Stimulated activated CD8-positive, alpha-beta memory T cell treated with anti-CD3 and anti-CD28 coated beads, Interleukin-2, amount 100 ng/mL, for 1 hour (primary cell): ENCODE data around the gene ANK2.

ENCODE experiments used
- DNase-seq, 2 donors: peaks; one replicate each; pipeline ENCODE4 v3.0.0-alpha.2; 2020; ENCODE audit warnings: low read depth in 2 of 2

The ANK2 gene

DNA sequence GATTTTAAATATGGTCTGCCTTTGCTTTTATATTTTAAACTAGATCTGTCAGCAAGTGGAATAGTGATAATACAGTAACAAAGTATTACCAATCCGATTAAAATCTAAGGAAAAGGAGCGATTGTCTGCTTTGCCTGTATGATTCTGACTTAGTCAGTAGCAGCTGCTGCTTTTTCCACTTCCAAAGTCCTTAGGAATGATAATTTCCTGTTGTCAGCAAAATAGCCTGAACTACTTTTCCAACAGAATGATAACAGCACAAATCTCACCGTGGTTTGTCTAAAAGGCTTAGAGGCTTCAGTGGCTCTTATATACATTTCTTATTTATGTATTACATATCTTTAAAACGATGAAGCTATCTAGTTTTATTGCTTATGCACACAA lies 290.0 kb downstream of the ANK2 start:
- DNase-seq = no peak

DNA sequence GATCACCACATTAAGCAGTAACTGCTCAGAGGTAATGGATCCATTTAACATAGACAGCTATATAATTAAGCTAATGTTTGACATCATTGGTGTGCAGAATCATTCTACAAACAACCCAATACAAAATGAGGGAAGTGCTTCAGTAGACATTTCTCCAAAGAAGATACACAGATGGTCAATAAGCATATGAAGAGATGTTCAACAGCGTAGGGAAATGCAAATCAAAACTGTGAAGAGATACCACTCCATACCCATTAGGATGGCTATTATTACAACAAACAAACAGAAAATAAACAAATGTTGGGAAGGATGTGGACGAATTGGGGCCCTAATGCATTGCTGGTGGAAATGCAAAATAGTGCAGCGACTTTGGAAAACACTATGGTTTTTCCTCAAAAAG lies 294.6 kb downstream of the ANK2 start:
- DNase-seq = no peak

DNA sequence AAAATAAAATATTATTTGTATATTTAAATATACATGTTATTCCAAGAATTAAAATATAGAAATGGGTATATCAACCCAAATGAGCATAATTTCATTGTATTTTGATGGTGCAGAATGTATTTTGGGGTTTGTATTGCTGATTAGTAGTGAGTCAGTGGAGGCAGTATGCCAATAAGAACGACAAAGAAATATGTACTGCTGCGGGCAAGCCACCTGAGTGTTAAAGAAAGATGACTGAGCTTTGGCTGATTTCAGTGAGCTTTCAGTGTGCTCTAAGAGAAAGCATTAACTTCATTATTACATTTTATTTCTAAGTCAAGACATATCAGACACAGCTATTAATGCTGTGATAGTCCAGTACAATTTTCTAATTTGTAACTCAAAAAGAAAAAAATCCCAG lies 297.8 kb downstream of the ANK2 start:
- DNase-seq = no peak

DNA sequence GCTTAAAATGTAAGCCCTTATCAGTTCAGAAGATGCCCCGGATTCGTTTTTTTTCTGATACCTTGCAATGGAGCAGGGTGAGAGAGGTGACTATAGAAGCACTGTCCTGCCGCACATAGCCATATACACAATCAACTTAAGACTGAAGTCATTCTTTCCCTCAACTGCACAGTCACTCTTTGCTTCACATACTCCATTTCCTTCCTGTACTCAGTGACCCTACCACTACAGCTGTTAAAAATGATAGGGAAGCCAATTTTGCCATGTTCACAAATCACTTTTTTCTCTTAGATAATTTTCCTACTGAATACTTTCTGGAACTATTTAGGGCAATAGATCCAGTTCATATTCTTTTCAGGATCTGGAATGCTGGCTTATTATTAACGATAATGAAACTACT lies 300.0 kb downstream of the ANK2 start:
- DNase-seq = no peak

DNA sequence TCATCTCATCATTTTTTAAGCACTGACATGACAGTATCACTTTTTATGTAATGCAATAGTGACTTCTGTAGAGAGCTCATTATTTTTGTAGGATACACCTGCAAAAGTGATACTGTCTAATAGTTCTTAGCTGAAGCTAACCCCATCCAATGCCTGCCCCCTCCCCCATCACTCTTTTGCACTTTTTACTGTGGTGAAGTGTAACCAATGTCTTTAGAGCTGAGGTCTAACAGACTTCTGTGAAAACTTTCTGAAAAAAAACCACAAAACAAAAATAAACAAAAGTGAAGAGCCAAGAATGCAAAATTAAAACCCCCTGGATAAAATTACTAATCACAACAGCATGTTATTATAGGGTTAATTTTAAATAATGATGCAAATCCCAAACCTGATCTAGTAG lies 301.1 kb downstream of the ANK2 start:
- DNase-seq = no peak

DNA sequence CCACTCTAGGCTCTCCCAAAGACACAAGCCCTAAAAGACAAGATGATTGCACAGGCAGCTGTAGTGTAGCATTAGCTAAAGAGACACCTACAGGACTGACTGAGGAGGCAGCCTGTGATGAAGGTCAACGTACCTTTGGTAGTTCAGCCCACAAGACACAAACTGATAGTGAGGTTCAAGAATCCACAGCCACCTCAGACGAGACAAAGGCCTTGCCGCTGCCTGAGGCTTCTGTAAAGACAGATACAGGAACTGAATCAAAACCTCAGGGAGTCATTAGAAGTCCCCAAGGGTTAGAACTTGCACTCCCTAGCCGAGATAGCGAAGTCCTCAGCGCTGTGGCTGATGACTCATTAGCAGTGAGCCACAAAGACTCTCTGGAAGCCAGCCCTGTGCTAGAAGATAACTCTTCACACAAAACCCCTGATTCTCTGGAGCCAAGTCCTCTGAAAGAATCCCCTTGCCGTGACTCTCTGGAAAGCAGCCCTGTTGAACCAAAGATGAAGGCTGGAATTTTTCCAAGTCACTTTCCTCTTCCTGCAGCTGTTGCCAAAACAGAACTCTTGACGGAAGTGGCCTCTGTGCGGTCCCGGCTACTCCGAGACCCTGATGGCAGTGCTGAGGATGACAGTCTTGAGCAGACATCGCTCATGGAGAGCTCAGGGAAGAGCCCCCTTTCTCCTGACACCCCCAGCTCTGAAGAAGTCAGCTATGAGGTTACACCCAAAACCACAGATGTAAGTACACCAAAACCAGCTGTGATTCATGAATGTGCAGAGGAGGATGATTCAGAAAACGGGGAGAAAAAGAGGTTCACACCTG lies 306.3 kb downstream of the ANK2 start:
- DNase-seq = peak; percentile 22 to 37

DNA sequence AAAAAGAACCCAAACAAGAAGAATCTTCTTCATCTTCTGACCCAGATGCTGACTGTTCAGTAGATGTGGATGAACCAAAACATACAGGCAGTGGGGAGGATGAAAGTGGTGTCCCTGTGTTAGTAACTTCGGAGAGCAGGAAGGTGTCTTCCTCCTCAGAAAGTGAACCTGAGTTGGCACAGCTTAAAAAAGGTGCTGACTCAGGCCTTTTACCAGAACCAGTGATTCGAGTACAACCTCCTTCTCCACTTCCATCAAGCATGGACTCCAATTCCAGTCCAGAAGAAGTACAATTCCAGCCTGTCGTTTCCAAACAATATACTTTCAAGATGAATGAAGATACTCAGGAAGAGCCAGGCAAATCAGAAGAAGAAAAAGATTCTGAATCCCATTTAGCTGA lies 307.0 kb downstream of the ANK2 start:
- no peak for DNase-seq

DNA sequence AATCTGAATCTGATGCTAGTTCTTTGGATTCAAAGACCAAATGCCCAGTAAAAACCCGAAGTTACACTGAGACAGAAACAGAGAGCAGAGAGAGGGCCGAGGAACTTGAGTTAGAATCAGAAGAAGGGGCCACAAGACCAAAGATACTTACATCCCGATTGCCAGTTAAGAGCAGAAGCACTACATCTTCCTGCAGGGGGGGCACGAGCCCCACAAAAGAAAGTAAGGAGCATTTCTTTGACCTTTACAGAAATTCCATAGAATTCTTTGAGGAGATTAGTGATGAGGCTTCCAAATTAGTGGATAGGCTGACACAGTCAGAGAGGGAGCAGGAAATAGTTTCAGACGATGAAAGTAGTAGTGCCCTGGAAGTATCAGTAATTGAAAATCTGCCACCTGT lies 309.3 kb downstream of the ANK2 start:
- no peak for DNase-seq

DNA sequence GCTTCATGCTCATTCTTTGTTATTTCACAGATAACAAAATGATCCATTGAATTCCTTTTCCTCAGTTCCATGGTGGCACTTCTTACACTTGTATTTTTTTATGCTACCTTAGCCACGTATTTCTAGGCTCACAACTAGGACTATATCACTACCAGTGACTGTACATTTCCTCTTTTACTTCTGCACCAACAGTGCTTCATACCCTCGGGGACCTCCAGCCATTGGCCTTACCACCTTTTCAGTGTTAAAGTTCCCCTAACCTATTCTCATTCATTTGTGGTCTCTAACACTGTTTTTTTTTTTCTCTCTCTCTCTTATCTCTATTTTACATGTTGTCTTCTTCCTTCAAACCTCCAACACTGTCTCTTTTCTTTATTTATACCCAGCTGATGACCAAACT lies 315.9 kb downstream of the ANK2 start:
- DNase-seq = no peak

DNA sequence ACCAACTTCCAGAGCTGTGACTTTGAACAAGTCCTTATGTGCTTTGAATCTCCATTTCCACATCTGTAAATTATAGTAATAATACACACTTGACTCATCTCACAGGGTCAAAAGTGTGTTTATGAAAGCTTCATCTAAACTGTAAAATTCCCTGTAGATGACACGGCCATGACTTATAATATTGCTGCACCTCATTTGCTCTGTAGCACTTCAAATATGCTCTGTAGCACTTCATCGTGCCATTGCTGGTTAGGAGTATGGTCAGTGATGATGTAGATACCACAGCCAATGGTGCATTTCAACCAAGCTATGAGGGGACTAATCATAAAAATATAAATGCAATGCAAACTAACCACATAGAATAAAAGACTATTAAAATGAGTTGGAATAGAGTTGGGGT lies 318.6 kb downstream of the ANK2 start:
- no peak for DNase-seq

DNA sequence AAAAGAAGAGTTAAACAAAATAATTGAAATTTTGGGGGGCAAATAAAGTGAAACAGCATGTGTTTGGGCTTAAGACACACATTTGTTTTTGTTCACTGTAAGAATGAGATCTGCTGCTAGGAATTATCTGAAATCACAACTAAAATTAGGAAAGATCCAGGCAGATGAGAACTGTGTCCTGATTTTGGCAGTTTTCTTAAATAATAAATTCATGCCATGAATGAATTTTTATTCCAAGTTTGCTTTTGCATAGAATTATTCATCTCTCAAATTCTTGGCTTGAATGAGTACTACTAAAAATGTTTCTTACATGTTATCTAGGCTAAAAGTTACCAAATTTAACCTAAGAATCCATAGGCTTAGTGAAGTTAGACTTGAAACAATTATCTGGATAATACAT lies 321.7 kb downstream of the ANK2 start:
- DNase-seq = no peak

DNA sequence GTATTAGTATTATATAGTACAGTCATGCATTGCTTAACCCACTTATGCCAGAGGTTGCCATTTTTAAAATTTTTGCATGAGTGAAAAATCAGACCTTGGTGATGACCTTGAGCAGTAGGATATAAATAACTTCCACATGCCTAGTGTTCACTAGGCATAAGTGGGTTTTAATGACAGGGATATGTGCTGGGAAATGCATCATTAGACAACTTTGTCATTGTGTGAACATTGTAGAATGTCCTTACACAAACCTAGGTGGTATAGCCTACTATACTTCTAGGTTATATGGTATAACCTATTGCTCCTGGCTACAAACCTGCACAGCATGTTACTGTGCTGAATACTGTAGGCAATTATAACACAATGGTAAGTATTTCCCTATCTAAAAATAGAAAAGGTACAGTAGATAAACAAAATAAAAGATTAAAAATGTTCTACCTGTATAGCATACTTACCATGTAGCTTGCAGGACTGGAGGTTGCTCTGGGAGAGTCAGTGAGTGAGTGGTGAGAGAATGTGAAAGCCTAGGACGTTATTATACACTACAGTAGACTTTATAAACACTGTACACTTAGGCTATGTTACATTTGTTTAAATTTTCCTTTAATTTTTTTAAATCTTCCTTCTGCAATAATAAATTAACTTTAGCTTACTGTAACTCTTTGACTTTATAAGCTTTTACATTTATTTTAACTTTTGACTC lies 326.7 kb downstream of the ANK2 start:
- DNase-seq = no peak

DNA sequence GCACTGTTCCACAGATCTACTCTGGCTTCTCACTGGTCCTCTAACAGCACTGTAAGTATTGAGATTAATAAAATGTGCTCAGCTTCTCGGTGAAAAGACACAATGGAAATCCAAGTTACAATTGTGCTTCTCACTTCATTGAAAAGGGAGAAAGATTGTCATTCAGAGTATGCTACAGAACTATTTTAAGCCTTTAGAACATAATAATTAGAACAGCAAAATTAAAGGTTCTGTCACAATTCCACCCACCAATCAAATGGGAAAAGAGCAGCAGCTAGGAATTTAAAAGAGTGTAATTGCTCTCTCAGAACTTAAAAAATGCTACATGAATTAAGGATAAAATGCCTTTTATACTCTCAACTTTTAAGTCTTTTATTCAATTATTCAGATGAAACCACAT lies 329.4 kb downstream of the ANK2 start:
- no peak for DNase-seq

DNA sequence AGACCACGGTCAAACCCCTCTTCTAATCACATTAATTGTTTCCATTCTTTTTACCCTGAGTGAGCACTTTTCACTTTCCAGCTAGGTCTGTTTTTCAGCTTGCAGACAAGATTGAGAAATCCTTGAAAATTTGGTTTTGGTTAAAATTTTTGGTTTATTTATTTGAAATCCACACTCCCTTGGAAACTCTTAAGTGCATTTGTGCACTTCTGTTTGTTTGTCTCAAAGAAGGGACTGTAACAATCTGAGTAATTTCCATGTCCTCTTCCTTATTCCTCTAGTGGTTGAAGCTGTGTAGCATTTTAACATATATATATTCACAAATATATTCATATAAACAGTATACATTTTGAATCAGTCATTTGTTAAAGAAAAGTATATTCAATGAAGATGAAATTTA lies 333.3 kb downstream of the ANK2 start:
- no peak for DNase-seq

DNA sequence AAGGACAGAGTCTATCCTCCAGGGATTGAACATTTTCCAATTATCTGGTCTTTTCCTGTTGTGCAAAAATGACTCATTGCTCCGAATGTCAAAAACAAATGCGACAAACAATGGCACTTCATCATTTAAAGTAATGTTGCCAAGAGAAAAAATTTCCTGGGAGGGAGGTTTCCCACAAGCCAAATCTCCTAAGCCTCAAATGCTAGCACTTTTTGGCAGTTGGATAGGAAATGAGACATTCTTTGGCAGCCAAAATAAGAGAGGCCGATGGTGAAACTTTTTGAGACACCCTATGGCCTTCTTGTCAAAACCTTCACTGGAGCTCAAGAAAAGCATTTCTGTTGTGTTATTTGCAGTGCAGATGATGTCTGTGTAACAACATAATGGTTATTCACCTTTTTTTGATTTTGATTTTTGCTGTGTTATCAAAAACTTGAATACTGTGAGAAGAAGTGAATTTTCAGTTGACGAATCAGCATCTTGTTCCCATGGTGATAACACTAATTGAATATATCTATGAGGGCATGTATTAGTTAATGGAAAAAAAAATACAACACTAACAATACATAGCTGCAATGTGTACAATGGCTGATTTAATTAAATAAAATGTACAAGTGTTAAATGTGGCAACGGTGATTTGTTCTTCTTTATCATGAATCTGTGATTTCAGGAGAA lies 333.8 kb downstream of the ANK2 start:
- no peak for DNase-seq

DNA sequence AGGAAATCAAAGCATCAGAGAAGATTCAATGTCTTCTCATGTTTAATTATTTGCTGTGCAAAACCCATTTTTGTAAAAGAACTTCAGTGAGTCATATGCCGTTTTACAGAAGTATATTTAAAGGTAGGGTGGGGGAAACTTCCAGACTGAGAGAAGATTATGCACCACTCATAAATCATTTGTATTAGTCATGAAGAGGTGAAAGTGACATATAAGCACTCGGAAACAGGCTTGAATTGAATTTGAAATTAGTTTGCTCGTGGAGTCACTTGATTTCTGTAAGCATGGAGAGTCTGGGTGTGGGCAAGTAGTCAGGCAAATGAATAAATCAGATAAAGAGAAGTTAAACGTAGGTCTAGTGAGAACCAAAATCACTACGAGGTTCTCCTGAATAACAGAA lies 335.1 kb downstream of the ANK2 start:
- DNase-seq = no peak

DNA sequence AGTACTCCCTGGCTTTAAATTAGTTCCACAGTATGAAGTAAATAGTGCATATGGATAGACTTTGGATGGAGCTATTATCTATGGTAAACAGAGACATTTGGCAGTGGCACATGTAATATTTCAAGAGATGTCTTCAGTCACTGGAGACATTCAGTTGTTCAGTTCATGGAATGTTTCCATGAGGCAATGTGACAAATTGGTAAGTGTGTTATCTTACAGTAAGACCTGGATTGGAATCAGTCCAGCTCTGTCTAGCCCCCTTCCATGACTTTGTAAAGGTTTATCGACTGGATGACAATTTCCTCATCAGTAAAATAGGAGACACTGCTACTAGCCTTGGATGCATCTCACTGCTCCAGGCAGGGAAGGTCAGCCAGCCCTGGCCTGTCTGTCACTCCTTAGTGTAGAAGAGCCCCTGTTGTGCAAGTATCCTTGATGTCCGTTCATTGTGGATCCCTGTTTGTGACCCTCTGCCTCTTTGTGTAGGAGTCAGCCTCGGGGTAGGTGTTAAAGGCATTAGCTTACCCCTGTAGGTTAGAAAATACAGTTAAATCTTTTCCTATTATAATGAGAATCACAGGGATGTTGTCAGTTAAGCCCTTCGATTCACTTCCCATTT lies 335.9 kb downstream of the ANK2 start:
- no peak for DNase-seq

DNA sequence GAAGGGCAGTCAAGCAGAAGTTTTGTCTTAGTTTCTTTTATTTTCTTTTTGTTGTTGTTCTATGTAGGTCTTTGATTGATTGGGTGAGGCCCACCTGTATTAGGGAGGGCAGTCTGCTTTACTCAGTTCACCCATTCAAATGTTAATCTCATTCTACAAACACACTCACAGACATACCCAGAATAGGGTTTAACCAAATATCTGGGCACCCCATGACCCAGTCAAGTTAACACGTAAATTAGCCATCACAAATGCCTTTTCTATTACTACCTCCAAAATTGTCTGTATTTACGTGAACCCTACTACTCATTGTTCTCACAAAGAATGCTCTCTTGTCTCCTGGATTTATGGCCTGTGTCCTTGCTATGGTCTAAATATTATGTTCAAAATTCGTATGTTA lies 339.7 kb downstream of the ANK2 start:
- no peak for DNase-seq

DNA sequence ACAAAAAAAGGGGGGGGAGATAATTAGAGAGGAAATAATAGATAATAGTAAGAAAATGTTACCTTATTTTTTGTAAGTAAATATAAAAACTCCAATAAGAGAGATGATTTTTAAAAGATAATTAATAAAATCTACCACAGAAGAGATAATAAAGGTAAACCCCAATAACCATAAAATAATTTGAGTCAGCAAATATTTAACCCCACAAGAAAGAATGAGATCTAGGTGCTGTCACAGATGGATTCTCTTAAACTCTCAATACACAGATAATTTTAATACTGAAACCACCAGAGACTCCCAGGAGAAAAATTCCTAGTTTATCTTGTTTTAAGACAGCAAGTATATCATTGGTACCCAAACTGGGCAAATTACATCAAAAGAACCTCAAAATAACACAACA lies 341.4 kb downstream of the ANK2 start:
- no peak for DNase-seq

DNA sequence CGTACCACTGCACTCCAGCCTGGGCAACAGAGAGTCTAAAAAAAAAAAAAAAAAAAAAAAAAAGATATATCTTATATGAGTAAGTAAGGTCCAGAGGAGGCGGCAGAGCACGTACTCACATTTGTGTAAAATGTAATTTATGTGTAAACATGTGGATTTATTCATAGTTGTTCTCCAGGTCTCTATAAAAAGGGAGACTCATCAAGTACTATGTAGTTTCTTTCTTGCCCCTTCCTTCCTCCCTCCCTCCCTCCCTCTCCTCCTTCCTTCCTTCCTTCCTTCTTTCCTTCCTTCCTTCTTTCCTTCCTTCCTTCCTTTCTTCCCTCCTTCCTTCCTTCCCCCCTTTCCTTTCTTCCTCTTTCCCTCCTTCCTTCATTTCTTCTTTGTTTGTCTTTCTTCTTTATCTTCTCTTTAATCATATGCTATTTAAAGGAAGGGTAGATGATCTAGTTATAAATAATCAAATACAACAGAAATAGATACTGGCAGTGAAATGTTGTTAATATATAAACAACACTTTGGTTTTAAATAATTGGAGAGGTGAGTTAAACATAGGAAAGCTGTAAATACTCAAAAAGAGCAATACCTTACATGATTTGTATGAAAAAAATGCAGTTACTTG lies 344.8 kb downstream of the ANK2 start:
- DNase-seq = no peak

DNA sequence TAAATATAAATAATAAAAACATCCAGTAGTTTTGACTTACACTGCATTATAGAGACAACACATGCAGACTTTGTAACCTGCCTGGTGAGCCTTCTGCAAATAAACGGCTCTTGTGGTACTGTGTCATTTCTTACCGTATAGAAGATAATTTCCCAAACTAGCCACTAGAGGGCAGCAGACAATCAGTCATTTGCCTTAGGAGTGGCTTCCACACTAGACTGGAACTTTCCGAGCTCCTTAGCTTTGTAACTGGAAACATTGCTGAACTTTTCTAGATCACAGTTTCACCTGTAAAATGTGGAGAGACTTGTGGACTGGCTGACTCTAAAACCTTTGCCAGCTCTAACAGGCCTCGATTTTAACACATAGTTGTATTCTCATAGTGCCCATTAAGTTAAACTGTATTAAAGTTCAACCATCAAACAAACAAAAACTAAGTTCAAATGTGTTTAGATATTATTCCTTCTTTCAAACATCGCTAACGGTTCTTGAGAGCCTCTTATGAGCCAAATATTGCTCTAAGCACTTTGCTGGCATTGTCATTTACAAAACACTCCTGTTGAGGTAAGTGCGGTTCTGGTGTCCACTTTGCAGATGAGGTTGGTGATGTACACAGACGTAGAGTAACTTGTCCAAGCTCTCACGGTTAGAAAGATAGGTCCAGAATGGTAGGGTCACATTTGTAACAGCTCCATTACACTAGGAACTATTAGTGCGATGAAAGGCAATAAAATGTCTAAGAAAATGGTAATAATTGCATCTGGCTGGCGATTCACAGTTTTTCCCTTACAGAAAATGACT lies 345.5 kb downstream of the ANK2 start:
- peak; percentile 13 to 18 for DNase-seq
